Spleen (tissue), 7 donors: Measurements from ENCODE around the gene CEACAM5.

ENCODE experiments used
- CTCF ChIP-seq, 11 experiments: fragments of 200-600 bp in 7 of 11; fragments of 450-650 bp in 4 of 11; sonication (generic) in 4 of 11; IDR thresholded peaks in 8 of 11; conservative IDR thresholded peaks in 3 of 11; 1 replicate in 7 of 11; 2 replicates in 4 of 11; pipeline versions ENCODE4 v1.4.0 to v1.8.0; 2016 to 2021; ENCODE audit warnings: antibody characterized with exemption in 11 of 11, inconsistent platforms in 4 of 11, mild to moderate bottlenecking in 1 of 11
- POLR2AphosphoS5 ChIP-seq, 3 donors: sonication (generic); formaldehyde crosslinking; IDR thresholded peaks; one replicate each; pipeline ENCODE4 v1.5.1; 2017; ENCODE audit warnings: antibody characterized with exemption in 3 of 3
- donor health status: DM: no; HTN: no; CAD: no; lungs with moderate emphysema.
- donor health status: DM: no; HTN: no; CAD: no.
- donor health status: DM: no; HTN: no; CAD: no.

- TF ChIP-seq CTCF (IDR thresholded peaks at IDR 0.05 in 8 of 11, conservative IDR thresholded peaks at IDR 0.05 in 3 of 11) (peak; percentile 31 to 83 (median 67)), POLR2AphosphoS5 (IDR thresholded peaks at IDR 0.05) (no peak)
Observed at GRCh38 chr19:41753936-41754529, 45.6 kb downstream of the CEACAM5 start.
